ENCODE results near the gene SEMA3C.
A peak's percentile ranks its signal among the peaks of the same experiment; 100 is the strongest.
"Not testable (repeated sequence)": the region's sequence is repeated elsewhere in the genome, so short reads cannot be mapped to it uniquely, and the experiment has no call there.

The SEMA3C gene

DNA sequence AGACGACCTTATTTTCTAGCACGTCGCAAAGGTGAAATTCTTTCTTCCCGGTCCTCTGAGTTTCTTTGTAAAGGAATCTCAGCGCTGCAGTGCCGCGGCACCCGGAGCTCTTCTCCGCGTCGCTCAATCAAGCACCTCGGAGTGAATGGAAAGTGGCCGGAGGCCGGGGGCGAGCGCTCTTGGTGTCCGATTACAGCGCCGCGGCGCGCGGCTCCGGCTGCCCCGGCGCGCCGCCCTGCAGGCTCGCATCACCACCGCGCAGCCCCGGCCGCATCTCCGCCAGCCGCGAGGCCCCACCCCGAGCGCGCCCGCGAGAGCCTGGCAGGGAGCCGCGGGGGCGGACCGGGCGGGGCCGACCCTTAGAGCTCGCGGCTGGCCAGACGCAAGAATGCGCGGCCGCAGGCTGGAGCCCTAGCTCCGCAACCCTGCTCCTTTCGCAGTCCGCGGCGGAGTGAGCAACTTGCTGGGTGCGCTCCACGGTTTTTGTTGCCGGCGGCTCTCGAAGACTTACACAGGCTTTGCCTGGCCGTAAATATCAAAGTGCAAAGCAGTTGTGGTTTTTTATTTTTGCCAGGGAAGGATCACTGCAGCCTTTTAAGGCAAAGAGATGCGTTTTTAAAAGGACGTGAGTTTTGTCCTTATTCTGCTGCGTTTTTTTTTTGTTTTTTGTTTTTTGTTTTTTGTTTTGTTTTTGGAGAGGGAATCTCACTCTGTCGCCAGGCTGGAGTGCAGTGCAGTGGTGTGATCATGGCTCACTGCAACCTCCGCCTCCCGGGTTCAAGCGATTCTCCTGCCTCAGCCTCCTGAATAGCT, at the start of gene SEMA3C:
Gene SEMA3C (minus strand): TSS at position 143 of the 813 bp plus-strand sequence. CDS start 2,270 bp downstream, outside the sequence.
- DNase-seq = peak in 1 of 2 donors; percentile 2

DNA sequence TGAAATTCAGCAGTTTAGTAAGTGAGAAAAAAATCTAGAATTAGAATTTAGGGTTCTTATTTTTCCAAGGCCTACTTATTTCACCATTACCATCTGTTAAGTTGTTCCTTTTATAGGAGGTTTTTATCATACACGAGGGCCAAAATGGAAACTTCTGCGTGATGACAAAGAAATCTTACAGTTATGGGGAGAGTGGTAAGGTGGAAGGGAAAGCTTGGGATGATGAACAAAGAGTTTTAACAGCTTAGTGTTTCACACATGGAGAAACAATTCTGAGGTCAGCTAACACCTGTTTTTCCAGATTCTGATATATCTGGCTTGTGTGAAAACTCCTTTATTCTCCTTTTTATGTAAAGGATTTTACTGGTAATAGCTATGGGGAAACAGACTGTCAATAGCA, 49.8 kb upstream of the SEMA3C start:
- no peak for DNase-seq

DNA sequence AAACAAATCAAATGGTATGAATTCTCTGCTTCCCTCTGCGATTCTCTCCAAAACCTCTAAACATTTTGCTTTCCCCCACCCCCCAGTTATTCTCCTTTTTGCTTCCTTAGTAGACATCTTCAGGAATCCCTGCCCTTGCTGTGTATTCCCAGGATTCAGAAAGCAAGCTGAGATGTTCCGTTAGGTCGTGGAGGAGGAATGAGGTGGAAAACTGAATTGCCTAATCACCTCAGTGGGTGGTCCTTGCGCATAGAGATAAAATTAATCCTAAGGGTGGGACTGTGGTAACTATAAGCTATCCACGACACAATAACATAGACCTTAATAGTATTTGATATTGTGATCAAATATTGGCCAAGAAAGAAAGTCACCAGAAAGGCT, 49.1 kb upstream of the SEMA3C start:
- DNase-seq = no peak

DNA sequence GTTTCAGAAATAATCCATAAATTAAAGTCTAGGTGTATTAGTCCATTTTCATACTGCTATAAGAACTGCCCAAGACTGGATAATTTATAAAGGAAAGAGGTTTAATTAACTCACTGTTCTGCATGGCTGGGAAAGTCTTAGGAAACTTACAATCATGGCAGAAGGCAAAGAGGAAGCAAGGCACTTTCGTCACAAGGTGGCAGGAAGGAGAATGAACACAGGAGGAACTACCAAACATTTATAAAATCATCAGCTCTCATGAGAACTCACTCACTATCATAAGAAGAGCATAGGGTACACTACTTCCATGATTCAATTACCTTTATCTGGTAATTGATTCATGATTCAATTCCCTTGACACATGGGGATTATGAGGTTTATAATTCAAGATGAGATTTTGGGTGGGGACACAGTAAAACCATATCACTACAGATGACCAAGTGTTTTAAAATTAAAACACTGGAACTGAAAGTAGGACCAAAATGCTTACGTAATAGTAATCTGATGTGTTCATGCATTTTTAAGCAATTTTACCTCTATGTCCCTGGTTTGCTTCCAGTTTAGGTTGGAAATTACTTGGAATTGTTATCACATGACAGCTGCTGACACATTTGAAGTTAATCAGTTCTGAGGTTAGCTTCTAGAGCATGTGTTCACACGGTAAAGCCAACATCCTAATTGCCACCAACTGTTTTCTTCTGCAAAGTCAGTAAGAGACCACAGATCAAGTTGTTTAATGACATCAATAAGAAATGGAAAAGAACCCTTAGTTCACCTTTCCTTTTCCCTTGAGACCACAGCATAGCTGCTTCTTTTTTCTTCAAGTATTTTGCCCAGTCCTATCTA, 48.4 kb upstream of the SEMA3C start:
- DNase-seq = no peak

DNA sequence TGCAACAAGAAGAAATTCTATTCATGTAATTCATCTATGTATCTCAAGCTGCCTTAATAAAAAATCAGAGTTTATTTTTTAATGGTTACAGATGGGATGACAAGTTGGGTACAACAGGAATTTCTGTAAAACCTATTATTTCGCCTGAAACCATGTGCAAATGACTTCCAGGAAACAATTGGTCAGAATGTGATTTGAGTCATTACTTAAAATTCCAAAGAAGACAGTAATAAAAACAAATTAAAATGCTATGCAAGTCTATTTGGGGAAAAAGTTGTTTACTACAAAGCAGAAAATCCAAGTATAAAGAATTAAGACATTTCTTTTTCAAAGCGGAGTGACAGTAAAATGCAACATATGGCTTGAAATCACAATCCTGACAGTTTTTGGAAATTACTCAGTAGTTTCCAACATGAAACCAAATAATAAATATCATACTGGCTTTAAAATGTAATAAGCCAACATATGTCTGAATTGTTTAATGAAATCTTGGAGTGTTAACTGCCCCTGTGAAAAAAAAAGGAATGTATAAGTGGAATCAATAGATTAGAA, 41.5 kb upstream of the SEMA3C start:
- no peak for DNase-seq

DNA sequence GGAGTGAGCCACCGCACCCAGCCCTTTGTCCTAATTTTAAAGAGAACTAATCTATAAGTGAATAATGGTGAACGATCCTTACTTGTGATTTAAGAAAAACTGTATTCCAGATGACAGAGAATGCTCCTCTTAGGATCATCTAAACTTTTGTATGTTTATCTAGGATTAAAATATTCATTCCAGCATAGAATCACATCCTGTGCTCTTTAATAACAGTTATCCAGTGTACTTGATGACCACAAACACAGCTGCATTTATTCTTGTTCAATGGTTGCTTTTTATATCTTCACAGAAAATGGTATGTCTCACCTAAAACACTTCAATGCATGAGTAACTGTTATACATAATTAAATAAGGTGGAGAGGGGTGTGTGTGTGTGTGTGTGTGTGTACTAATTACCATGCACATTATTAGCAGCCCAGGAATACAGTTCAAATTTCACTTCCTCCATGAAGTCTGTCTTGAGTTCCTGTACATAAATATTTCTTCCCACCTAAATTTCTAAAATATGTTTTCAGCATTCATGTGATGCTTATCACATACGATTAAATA, 38.5 kb upstream of the SEMA3C start:
- DNase-seq = no peak

DNA sequence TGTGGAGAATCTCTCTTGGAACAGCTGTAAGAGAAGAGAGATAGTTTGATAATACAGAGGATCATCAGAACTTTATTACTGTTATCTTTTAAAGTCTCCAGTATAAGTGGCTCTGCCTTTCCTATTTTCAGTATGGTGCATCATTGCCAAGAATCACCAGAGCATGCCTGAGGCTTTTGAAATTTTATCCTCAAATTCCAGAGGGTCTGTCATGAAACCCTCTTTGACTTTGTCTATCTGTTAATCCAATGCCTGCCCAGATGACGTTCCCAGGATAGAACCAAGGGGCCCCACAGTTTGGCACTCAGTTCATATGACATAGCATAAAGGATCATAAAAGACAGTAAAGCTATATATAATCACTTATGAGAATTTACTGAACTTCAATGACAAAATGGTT, 35.3 kb upstream of the SEMA3C start:
- no peak for DNase-seq

DNA sequence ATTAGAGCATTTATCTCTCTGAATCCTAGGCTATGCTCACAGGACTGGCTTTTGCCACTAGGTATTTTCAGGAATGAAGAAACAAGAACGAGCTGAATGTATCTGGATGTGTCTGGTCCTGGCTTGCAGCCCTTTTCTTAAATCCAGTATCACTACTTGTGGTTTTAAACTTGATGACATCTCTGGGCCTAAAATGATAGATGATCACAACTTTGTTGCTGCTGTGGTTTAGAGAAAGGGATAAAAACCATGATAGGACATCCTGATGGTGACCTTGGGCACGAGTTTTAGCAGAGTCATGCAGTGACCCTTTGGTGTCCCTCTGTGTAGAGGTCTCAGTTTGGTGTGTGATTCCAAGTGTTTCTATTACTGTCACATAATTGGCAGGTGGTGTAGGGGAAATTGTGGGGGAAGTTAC, 31.7 kb upstream of the SEMA3C start:
- no peak for DNase-seq

DNA sequence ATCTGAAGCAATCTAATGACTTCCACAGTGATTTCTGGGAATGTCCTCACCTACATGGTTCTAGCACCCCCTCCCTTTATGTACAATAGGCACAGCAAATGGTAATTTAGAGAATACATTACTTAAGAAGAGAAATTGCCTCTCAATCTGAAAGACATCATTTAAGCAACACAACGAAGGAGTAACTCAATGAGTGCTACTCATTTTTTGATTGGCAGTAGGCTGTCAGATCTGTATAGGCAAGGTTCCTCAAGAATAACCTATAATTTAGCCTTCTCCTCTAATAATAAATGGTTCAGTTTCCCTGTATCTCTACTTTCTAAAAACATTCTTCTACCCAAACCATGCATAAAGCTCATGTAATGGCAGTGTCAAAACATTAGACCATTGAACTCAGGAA, 30.6 kb upstream of the SEMA3C start:
- no peak for DNase-seq

DNA sequence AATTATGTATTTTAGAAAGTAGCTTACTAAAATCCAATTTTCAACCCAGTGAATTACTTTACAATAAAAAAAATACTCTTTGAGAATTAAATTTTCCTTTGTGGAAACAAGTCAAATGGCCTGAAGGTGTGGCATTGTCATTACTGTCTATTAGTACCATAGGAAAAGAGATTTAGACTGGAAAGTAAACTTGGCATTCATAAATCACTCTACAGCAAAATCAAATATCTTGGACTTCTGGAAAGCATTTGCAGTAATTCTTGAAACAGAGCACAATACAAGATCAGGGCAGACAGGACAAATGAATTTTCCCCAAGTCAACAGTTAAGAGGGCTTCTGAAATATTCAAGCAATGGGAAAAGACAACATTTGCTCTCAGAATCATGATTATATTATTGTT, 28.0 kb upstream of the SEMA3C start:
- DNase-seq = no peak

DNA sequence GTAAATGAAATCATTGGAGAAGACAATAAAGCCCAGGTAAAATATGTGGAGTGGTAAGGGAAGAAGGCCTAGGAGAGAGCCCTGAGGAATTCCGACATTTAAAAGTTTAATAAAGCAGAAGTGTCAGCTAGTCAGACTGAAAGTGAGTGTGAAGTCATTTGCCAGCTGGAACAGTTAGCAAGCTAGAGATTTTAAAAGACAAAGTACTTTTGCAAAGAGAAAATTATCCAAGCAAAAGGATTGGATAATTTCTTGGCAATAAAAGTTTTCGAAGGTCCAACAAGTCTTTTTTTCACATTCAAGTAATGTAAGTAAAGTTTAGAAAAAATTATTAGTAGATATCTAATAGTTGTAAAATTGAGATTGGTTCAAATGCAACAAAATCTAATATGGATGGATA, 27.1 kb upstream of the SEMA3C start:
- DNase-seq = no peak

DNA sequence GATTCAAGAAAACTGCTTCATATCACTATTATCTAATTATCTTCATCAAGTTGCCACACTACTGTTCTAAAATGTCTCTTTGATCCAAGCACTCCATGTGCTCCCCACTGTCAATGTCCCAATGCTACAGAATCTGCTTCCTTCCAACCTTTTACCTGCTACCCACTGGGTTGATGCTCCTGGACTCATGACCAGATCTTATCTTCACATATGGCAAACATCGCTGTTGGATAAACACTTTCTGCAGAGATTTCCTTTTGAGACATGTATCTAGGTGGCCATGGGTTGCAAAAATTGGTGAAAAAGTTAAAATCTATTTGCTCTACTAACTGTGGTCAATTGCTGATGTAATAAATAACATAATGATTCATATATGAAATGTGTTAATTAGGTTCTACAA, 24.5 kb upstream of the SEMA3C start:
- no peak for DNase-seq

DNA sequence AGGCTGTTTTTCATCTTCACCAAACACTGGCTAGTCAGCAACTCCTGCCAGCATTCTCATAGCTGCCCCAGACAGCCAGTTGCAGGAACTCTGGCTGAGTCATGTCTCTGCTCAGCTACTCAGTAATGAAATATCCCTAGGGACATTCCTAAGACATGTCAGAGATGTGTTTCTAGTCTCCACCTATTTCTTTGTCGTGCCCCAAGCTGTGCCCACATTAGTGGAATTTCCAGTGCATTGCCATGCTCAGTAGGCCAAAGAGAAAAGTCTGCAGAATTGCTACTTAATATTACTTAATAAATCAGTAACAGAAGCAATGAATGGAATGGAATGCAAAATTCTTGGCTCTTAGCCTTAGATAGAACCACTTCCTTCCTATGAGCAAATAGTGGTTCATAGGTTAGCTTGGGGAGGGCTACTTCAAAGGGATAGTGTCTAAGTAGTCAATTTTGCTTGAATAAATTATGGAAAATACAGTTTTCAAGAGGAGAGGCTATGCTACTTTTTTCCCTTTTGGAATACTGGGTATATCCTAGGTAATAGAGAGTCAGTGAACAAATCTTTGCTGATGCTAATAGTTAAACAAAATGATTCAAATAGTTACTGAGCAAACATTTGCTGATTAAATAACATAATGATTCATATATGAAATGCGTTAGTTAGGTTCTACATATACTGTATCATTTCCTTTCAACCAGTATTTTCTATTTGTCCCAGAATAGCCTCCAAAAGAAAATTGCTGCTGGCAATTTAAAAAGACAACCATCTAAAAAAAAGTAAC, 23.6 kb upstream of the SEMA3C start:
- no peak for DNase-seq

DNA sequence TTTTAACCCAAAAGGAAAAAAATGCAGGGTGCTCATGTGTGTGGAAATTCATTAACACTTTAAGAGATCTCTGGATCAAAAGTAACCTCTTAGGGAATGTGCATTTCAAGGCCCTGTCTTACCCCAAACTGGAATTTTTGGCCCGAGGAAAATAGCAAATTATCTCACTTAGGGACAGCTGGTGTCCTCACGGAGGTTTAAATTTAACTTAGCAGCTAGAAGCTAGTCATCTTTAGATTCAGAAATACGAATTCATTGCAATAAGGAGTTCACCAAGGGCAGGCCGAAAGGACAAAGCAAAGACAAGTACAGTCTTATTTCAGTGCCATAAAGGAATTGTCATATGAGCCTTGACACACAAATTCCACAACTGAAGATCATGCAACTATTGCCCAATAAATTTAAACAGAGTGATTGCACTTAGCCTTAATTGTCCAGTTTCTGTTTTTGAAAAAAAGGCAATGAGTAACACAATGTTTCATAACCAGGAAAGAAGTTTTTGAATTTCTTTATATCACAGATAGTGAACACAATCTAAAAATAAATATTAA, 22.4 kb upstream of the SEMA3C start:
- no peak for DNase-seq

DNA sequence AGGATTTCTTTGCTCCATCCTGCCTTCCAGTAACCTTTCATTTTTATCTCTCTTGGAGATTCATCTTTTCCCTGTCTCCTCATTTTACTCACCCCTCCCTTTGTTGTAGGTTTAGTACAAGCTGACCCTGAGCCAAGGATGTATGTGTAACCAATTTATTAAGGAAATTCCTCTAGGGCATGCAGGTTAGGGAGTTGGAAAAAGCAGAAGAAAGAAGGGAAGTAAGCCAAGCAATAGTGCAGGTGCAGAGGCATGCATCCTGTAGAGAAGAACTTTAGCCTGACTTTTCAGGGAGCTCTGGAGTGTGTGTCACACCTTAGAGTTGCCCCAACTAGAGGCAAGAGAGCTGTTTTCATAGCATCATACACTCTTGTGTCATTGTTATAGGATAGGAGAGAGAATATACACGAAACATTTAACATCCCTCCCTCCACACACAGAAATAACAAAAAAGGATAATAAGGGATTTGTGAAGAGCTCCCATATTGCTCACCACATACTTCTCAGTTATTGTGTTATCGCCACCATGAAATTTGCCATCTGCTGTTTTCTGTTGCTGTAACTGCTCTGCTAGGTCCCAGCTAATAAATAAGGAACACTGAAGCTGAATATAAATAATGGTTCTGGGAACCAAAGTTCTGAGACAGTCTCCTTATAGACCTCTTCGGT, 21.8 kb upstream of the SEMA3C start:
- no peak for DNase-seq

DNA sequence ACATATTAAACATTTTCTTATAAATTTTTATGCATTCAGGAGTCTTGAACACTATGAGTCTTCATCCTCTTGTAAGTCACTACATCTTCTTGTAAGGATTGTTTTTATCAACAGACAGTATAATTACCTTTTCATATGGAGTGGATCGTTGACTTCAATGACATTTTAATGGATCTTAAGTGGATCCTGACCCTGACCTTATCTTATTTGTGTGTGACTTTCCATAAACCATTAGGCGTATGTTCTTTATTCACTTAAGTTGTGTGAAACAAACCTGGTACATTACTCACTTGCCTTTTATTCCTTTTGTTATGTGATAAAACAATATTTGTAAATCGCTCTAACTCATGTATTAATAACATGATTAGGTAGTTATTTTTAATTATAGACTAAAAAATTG, 18.5 kb upstream of the SEMA3C start:
- DNase-seq = no peak

DNA sequence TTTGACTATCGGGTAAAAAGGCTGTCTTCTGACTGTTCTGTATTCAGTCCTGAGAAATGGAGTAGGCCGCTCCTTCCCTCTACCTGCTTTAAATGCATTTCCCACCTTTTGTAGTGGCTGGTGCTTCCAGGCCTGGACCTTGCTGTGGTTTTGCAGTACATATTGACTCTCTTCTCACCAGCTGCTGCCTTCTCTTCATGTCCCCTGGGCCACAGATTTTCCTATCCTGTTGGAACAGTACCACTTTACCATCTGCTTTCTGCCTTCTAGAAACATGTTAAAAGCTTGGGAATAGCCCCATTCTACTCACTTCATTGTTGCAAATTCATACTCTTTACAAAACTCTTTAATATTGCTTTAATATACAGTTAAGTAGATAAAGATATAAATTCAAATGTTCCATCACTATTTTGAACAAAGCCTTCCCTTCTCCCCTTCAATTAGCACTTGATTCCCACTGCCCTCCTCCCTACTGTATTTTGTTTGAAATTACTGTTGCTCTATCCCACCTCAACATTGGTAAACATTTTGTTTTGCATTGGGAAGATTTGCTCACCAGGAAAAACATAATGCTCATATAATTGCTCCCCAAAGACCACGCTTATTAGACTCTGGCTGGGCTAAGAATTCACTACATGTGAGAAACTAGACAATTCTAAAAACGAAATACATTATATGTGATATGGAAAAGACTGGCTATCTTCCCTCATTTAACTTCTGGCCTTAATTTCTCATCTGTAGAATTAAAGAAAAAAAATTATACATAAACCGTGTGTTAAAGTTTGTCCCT, 17.3 kb upstream of the SEMA3C start:
- DNase-seq = no peak

DNA sequence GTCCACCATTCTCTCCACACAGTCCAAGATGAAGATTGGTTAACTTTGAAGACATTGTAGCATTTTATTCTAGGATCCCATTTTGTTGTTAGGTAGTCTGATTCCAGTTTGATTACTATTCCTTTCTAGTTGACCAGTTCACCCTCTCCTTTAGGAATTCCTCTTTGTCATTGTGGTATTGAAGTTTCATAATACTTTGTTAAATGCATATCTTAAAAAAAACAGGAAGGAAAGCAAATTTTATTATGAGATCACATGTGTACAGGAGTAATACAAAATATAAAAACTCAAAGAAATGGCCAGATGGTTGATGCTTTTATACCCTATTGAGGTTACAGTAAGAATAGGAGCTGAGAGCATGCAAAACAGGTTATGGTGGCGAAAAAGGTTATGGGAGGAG, 15.5 kb upstream of the SEMA3C start:
- DNase-seq = no peak

DNA sequence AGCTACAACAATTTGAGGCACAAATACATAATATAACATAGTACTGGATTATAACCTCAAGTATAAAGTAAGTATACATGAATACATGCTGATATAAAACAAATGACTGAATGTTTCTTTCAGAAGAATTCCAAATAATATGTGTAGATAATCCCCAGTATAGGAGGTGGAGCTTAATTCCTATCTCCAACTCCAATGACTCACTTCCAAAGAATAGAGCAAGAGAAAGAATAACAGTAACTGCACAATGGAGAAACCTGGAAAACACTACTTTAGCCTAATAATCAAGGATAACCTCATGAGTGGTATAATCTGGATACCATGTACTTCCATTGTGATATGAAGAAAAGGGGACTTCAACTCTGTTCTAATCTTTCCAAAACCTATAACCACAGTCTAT, 13.7 kb upstream of the SEMA3C start:
- DNase-seq = no peak

DNA sequence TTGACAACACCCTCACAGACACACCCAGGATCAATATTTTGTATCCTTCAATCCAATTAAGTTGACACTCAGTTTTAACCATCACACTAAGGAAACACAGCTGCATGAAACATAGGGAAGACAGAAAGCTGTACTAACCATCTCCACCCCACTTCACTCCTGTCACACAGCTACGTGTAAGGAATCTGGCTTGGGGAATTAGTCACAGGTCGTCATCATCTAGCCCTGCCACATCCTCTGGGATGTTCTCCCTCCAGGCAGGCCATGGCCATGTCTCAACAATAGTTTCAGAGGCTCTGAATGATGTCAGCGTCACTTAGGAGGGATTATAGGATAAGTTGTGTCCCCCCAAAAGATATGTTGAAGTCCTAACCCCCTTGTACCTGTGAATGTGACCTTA, 10.8 kb upstream of the SEMA3C start:
- no peak for DNase-seq

DNA sequence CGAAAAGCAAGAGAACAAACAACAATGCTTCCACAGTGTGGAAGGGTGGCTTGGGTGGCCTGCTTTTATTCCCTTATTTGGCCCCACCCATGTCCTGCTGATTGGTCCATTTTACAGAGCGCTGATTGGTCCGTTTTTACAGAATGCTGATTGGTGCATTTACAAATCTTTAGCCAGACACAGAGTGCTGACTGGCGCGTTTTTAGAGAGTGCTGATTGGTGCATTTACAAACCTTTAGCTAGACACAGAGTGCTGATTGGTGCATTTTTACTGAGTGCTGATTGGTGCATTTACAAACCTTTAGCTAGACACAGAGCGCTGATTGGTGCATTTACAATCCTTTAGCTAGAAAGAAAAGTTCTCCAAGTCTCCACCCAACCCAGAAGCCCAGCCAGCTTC, 8.1 kb upstream of the SEMA3C start:
- not testable (repeated sequence) for DNase-seq
